Measurements from ENCODE around the gene TNIK.

TNIK gene

DNA sequence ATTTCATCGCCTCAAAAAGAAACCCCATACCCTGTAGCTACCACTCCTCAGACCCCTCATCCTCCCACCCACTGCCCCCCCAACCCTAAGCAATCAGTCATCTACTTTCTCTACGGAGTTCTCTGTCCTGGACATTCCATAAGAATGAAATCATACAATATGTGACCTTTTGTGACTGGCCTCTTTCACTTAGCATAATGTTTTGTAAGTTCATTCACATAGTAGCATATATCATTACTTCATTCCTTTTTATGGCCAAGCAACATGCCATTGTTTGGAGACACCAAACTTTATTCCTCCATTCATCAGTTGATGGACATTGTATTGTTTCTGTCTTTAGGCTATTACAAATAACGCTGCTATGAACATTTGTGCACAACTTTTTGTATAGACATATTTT lies 64.2 kb downstream of the TNIK start:
- DNase-seq, result no peak
- H3K27ac ChIP-seq (ENCODE audit: insufficient read depth, low read length, poor library complexity, severe bottlenecking), result no peak overlapping the region
- H3K9me3 ChIP-seq (ENCODE audit: control insufficient read depth, low read length), result peaks cover 6% of the 10 kb centered on the region
- H3K4me1 ChIP-seq (ENCODE audit: control insufficient read depth, insufficient read depth, low read length, poor library complexity, severe bottlenecking), result no peaks in the 10 kb centered on the region
- no peak overlapping the region for H3K4me3 ChIP-seq (ENCODE audit: insufficient read depth, low read depth, low read length, poor library complexity, severe bottlenecking)
- H3K27me3 ChIP-seq (replicated peaks; ENCODE audit: control insufficient read depth, insufficient read depth, low read length, poor library complexity, severe bottlenecking), result no peaks in the 10 kb centered on the region
- H3K36me3 ChIP-seq (ENCODE audit: control insufficient read depth, insufficient read depth, low read length), result no peaks in the 10 kb centered on the region

DNA sequence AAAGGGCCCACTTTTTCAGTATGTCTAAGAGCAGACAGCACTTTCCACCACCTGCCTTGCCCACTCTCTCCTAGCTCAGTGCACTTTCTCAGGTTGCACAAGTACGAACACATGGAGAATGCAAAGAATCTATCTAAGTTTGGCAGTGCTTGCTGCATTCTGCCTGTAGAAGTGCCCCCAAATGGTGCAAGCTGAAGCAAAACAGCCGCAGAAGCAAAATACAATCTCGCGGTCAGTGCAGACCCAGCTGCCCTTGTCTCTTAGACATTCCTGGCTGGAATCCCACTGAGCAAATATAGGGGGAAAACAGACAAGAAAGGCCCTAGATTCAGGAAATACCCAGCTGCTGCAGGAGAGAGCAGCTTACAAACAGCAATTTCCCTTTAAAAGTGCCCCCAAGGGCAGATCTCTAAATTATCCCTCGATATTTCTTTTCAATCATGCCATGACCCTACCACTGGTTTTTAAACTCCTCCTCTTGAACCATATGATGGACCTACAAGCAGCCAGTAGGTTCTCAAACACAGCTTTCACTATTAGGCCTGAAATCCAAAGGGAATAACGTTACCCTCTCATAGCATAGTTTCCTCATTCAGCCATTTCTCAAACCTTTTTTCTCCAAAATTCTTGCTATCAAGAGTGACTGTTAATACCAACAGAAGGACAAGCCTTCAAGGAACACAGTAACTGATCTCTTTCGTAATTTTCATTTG lies 67.0 kb downstream of the TNIK start:
- Histone ChIP-seq H3K4me1 (ENCODE audit: control insufficient read depth, insufficient read depth, low read length, poor library complexity, severe bottlenecking) (no peaks in the 10 kb centered on the region), H3K36me3 (ENCODE audit: control insufficient read depth, insufficient read depth, low read length) (no peaks in the 10 kb centered on the region), H3K4me3 (ENCODE audit: insufficient read depth, low read depth, low read length, poor library complexity, severe bottlenecking) (no peak overlapping the region), H3K9me3 (ENCODE audit: control insufficient read depth, low read length) (peaks cover 8% of the 10 kb centered on the region), H3K27ac (ENCODE audit: insufficient read depth, low read length, poor library complexity, severe bottlenecking) (no peak overlapping the region), H3K27me3 (replicated peaks; ENCODE audit: control insufficient read depth, insufficient read depth, low read length, poor library complexity, severe bottlenecking) (no peaks in the 10 kb centered on the region)
- no peak for DNase-seq

DNA sequence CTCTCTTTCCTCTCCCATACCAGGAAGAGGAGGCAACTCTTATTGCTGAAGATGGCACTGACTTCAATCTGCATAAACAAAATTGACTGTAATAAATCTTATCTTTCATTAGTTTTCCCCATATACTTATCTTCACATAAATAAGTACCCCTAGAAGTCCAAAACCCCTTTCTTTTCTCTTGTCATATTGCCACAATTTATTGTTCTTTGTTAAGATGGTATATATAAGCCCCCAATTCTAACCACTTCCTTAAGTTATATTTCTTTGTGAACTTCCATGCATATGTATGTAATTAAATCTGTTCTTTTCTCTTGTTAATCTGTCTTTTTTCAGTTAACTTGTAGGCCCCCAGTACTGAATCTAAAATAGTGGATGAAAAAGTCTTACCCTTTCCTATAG lies 68.8 kb downstream of the TNIK start:
- H3K9me3 ChIP-seq (ENCODE audit: control insufficient read depth, low read length), result peaks cover 8% of the 10 kb centered on the region
- no peak for DNase-seq
- H3K4me1 ChIP-seq (ENCODE audit: control insufficient read depth, insufficient read depth, low read length, poor library complexity, severe bottlenecking), result no peaks in the 10 kb centered on the region
- H3K27ac ChIP-seq (ENCODE audit: insufficient read depth, low read length, poor library complexity, severe bottlenecking), result no peak overlapping the region
- no peak overlapping the region for H3K4me3 ChIP-seq (ENCODE audit: insufficient read depth, low read depth, low read length, poor library complexity, severe bottlenecking)
- H3K27me3 ChIP-seq (replicated peaks; ENCODE audit: control insufficient read depth, insufficient read depth, low read length, poor library complexity, severe bottlenecking), result no peaks in the 10 kb centered on the region
- no peaks in the 10 kb centered on the region for H3K36me3 ChIP-seq (ENCODE audit: control insufficient read depth, insufficient read depth, low read length)

DNA sequence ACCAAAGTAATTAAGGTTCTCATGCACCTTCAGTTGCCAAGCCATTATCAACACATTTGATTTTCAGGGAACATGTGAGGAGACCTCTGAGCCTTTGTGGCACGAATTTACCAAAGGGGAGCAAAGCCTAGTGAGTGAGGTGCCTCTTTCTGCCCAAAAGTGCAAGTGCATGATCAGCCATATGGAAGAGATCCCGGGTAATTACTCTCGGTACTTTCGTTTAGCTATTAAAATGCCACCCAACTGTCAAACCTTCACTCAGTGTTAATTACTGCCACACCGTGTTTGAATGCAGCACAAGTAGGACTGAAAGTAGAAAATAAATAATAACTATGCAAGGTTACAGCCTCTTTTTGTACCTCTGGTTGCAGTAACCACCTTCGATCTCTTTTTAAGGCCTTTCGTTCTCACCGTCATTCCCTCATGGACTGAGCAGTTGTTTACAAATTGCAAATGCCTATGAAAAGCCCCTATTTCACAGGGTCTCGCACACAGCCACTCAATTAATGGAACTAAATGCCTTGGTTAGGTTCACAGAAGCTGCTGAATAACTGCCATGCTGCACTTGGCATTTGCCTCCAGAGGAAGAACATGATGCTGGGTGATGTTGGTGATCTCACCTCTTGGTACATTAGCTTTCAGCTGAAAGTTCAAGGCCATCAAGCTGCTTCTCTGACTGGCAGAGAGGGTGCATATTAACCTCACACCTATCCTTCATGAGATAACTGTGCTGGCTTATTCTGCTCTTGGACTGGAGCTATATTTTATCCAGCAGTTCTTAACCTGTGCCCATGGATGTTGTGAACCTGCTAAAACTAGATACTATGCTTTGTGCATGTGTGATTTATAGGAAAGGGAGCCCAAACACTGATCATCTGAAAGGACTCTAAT lies 69.9 kb downstream of the TNIK start:
- Histone ChIP-seq H3K4me1 (ENCODE audit: control insufficient read depth, insufficient read depth, low read length, poor library complexity, severe bottlenecking) (no peaks in the 10 kb centered on the region), H3K4me3 (ENCODE audit: insufficient read depth, low read depth, low read length, poor library complexity, severe bottlenecking) (no peak overlapping the region), H3K27ac (ENCODE audit: insufficient read depth, low read length, poor library complexity, severe bottlenecking) (no peak overlapping the region), H3K36me3 (ENCODE audit: control insufficient read depth, insufficient read depth, low read length) (no peaks in the 10 kb centered on the region), H3K27me3 (replicated peaks; ENCODE audit: control insufficient read depth, insufficient read depth, low read length, poor library complexity, severe bottlenecking) (no peaks in the 10 kb centered on the region), H3K9me3 (ENCODE audit: control insufficient read depth, low read length) (peaks cover 8% of the 10 kb centered on the region)
- no peak for DNase-seq

- Histone ChIP-seq H3K9me3 (ENCODE audit: control insufficient read depth, low read length) (peaks cover 8% of the 10 kb centered on the region), H3K36me3 (ENCODE audit: control insufficient read depth, insufficient read depth, low read length) (no peaks in the 10 kb centered on the region), H3K27ac (ENCODE audit: insufficient read depth, low read length, poor library complexity, severe bottlenecking) (no peak overlapping the region), H3K4me1 (ENCODE audit: control insufficient read depth, insufficient read depth, low read length, poor library complexity, severe bottlenecking) (no peaks in the 10 kb centered on the region), H3K4me3 (ENCODE audit: insufficient read depth, low read depth, low read length, poor library complexity, severe bottlenecking) (no peak overlapping the region), H3K27me3 (replicated peaks; ENCODE audit: control insufficient read depth, insufficient read depth, low read length, poor library complexity, severe bottlenecking) (no peaks in the 10 kb centered on the region)
- DNase-seq, result no peak
These were observed 70.7 kb downstream of the TNIK start for GRCh38 chr3:171389491-171389890.

- Histone ChIP-seq H3K27me3 (replicated peaks; ENCODE audit: control insufficient read depth, insufficient read depth, low read length, poor library complexity, severe bottlenecking) (no peaks in the 10 kb centered on the region), H3K27ac (ENCODE audit: insufficient read depth, low read length, poor library complexity, severe bottlenecking) (no peak overlapping the region), H3K9me3 (ENCODE audit: control insufficient read depth, low read length) (peaks cover 8% of the 10 kb centered on the region), H3K4me3 (ENCODE audit: insufficient read depth, low read depth, low read length, poor library complexity, severe bottlenecking) (no peak overlapping the region), H3K4me1 (ENCODE audit: control insufficient read depth, insufficient read depth, low read length, poor library complexity, severe bottlenecking) (no peaks in the 10 kb centered on the region), H3K36me3 (ENCODE audit: control insufficient read depth, insufficient read depth, low read length) (no peaks in the 10 kb centered on the region)
- no peak for DNase-seq
These were observed 71.7 kb downstream of the TNIK start for GRCh38 chr3:171388527-171388926.

- no peak for DNase-seq
- Histone ChIP-seq H3K27me3 (replicated peaks; ENCODE audit: control insufficient read depth, insufficient read depth, low read length, poor library complexity, severe bottlenecking) (no peaks in the 10 kb centered on the region), H3K36me3 (ENCODE audit: control insufficient read depth, insufficient read depth, low read length) (no peaks in the 10 kb centered on the region), H3K4me3 (ENCODE audit: insufficient read depth, low read depth, low read length, poor library complexity, severe bottlenecking) (no peak overlapping the region), H3K27ac (ENCODE audit: insufficient read depth, low read length, poor library complexity, severe bottlenecking) (no peak overlapping the region), H3K9me3 (ENCODE audit: control insufficient read depth, low read length) (peaks cover 8% of the 10 kb centered on the region), H3K4me1 (ENCODE audit: control insufficient read depth, insufficient read depth, low read length, poor library complexity, severe bottlenecking) (no peaks in the 10 kb centered on the region)
These were observed 73.1 kb downstream of the TNIK start for GRCh38 chr3:171387062-171387461.

DNA sequence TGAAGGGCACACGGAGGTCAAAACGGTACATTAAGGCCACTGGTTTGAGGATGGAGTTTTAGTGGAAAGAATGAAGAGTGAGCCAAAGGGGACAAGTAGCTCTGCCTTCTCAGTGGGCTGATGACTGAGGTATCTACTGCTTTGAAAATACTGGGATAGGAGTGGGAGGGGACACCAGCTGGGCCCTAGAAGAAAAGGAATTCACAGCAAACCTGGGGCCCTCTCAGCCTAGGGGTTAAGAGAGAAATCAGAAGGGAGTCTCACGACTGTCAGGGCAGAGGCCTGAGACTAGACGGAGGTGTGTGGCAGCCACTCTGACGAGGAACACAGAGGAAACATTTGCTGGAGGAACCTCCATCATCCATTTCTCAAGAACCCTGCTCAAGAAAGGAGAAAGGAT lies 75.1 kb downstream of the TNIK start:
- Histone ChIP-seq H3K36me3 (ENCODE audit: control insufficient read depth, insufficient read depth, low read length) (no peaks in the 10 kb centered on the region), H3K27me3 (replicated peaks; ENCODE audit: control insufficient read depth, insufficient read depth, low read length, poor library complexity, severe bottlenecking) (no peaks in the 10 kb centered on the region), H3K27ac (ENCODE audit: insufficient read depth, low read length, poor library complexity, severe bottlenecking) (no peak overlapping the region), H3K4me3 (ENCODE audit: insufficient read depth, low read depth, low read length, poor library complexity, severe bottlenecking) (no peak overlapping the region), H3K9me3 (ENCODE audit: control insufficient read depth, low read length) (no peaks in the 10 kb centered on the region), H3K4me1 (ENCODE audit: control insufficient read depth, insufficient read depth, low read length, poor library complexity, severe bottlenecking) (no peaks in the 10 kb centered on the region)
- DNase-seq, result no peak

GRCh38 chr3:171384101-171384891 lies 75.9 kb downstream of the TNIK start:
- Histone ChIP-seq H3K27ac (ENCODE audit: insufficient read depth, low read length, poor library complexity, severe bottlenecking) (no peak overlapping the region), H3K4me1 (ENCODE audit: control insufficient read depth, insufficient read depth, low read length, poor library complexity, severe bottlenecking) (no peaks in the 10 kb centered on the region), H3K4me3 (ENCODE audit: insufficient read depth, low read depth, low read length, poor library complexity, severe bottlenecking) (no peak overlapping the region), H3K9me3 (ENCODE audit: control insufficient read depth, low read length) (no peaks in the 10 kb centered on the region), H3K36me3 (ENCODE audit: control insufficient read depth, insufficient read depth, low read length) (no peaks in the 10 kb centered on the region), H3K27me3 (replicated peaks; ENCODE audit: control insufficient read depth, insufficient read depth, low read length, poor library complexity, severe bottlenecking) (no peaks in the 10 kb centered on the region)
- no peak for DNase-seq

Data from effector memory CD4-positive, alpha-beta T cell (primary cell).